ENCODE measurements around the gene AP1M1.

AP1M1 gene

GRCh38 chr19:16208847-16209665 lies 11.3 kb downstream of the AP1M1 start:
- no peak for DNase-seq

GRCh38 chr19:16210168-16210567 lies 12.5 kb downstream of the AP1M1 start:
- no peak for DNase-seq

DNA sequence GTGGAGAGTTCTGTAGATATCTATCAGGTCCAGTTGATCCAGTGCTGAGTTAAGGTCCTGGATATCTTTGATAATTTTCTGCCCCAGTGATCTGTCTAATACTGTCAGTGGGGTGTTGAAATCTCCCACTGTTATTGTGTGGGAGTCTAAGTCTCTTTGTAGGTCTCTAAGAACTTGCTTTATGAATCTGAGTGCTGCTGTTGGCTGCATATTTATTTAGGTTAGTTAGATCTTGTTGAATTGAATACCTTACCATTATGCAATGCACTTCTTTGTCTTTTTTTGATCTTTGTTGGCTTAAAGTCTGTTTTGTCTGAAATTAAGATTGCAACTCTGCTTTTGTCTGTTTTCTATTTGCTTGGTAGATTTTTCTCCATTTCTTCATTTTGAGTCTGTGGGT lies 15.4 kb downstream of the AP1M1 start:
- DNase-seq, result no peak

DNA sequence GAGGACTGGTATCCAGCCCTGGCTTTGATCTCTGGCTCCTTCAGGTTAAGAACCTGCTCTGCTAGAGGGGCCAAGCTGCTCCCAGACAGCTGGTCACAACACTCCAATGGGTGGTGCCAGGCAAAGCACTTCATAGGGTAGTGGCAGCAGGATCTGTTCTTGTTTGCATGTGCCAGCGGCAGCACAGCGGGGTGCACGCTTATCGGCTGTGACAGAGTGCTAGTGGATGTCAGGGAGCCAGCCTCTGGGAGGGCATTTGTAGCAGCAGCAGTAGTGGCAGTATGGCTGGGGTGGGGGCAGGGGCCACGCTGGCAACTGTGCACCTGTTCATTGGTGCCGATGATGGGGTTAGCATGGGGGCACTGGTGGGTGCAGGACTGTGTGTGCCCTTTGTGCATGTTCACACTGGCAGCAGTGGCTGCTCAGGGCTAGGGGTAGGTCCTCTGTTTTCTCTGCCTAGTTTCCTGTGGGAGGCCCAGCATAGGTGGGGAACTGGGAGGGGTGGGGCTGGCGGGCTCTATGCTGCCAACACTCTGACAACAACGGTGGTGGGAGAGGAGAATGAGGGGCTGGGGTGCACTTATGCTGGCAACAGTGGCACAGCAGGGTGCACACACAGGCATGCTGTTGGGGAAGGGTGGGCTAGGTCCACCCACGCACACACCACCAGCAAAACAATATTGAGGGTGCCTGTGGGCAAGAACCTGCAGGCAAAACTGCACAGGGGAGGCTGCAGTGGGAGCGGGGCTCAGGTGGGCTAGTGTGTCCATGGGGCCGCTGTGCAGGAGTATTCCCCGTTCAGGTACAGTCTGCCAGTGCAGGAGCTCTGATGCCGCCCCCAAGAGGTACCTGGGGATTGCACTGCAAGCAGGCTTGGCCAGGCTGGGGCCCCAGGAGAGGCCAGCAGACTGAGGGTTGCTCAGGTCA lies 19.3 kb downstream of the AP1M1 start:
- DNase-seq, result no peak

DNA sequence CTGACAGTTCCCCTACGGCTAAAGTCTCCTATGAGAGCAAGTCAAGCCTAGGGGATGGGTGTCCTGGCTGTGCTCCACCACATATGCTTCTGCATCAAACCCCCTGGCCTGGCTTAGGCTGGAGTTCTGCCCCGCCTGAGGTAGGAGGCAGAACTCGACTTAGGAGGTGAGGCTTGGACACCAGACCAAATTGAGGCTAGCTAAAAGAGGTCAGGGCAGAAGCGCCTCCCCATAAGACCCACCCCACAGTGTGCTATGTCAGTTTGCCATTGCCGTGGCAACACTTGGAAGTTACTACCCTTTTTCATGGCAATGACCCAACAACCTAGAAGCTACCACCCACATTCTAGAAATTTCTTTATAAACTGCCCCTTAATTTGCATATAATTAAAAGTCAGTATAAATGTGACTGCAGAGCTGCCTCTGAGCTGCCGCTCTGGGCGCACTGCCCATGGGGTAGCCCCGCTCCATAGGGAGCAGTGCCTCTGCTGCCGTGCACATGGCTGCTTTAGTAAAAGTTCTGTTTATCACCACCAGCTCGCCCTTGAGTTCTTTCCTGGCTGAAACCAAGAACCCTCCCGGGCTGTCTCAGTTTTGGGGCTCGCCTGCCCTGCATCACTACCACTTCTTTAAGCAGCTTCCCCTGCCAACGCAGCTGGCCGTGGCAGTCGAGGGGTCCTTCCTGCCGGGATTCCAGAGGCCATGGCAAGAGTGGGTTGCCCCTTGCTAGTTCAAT lies 20.2 kb downstream of the AP1M1 start:
- no peak for DNase-seq

DNA sequence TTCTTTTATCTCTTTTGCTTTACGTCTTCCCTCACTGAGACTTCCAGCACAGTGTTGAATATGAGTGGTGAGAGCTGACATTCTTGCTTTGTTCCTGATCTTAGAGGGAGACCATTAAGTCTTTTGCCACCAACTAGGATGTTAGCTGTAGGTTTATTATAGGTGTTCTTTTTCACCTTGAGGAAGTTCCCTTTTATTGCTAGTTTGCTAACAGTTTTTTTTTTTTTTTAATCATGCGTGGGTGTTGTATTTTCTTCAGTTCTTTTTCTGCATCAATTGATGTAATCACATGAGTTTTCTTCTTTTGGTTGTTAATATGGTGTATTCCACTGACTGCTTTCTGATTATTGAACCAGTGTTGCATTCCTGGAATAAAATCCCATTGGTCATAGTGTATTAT lies 21.1 kb downstream of the AP1M1 start:
- no peak for DNase-seq

DNA sequence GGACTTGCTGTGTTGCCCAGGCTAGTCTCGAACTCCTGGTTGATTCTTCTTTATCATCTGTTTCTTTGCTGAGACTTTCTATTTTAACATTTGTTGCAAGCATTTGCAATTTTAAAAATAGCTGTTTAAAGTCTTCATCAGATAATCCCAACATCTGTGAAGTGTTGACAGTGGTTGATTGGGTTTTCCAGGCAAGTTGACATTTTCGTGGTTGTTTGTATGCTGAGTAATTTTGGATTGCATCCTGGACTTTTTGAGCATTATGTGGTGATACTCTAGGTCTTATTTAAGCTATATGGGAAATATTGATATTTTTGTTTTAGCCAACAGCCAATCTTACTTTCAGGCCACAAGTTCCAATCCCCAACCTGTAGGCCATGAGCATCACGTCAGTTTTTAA lies 25.1 kb downstream of the AP1M1 start:
- DNase-seq, result no peak

GRCh38 chr19:16223746-16224145 lies 26.0 kb downstream of the AP1M1 start:
- no peak for DNase-seq

DNA sequence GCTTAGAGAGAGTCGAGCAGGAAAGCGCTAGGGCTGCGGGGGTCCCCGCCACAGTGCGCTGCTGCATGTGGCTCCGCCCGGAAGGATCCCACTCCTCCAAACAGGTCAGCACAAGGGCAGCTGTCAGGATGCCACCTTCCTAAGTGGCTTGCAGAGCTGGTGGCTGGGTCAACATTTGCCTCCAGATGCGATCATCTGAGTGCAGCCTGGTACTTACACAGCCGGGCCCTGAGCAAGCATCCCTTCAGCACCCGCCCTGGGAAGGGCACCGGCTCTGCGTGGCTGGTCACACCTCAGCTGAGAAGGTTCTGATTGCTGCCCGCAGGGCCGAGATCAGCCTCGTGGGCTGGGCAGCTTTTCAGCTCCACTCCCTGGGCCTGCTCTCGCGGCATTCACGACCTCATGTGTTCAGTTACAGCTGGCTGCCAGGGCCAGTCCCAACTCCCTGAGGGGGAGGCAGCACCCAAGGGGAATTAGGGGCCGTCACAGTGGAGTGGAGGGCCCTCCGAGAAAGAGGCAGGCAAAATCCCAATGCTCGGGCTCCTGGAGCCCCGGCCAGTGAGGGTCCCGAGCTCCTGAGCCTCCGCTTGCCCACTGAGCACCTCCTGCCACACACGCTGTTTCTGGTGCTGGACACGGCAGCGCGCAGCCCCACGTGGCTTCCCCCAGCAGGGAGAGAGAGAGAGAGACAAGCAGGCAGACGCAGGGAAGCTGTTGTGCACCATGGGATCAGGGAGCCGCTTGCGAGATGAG lies 26.8 kb downstream of the AP1M1 start:
- no peak for DNase-seq

- DNase-seq, result no peak
Measured at GRCh38 chr19:16225279-16226183, 27.8 kb downstream of the AP1M1 start.

DNA sequence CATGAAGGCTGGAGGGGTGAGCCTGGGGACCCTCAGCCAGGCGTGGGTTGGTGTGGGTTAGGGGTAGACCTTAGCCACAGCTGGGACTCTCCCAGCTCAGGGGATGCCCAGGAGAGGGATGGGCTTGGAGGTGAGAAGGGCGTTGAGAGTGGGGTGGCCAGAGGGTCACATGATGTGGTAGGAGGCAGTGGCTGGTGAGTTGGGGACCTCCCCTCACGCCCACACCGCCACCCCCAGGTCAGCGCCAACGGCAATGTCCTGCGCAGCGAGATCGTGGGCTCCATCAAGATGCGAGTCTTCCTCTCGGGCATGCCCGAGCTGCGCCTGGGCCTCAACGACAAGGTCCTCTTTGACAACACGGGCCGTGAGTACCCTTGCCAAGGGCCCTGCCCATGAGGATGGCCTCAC lies 28.5 kb downstream of the AP1M1 start:
- no peak for DNase-seq

DNA sequence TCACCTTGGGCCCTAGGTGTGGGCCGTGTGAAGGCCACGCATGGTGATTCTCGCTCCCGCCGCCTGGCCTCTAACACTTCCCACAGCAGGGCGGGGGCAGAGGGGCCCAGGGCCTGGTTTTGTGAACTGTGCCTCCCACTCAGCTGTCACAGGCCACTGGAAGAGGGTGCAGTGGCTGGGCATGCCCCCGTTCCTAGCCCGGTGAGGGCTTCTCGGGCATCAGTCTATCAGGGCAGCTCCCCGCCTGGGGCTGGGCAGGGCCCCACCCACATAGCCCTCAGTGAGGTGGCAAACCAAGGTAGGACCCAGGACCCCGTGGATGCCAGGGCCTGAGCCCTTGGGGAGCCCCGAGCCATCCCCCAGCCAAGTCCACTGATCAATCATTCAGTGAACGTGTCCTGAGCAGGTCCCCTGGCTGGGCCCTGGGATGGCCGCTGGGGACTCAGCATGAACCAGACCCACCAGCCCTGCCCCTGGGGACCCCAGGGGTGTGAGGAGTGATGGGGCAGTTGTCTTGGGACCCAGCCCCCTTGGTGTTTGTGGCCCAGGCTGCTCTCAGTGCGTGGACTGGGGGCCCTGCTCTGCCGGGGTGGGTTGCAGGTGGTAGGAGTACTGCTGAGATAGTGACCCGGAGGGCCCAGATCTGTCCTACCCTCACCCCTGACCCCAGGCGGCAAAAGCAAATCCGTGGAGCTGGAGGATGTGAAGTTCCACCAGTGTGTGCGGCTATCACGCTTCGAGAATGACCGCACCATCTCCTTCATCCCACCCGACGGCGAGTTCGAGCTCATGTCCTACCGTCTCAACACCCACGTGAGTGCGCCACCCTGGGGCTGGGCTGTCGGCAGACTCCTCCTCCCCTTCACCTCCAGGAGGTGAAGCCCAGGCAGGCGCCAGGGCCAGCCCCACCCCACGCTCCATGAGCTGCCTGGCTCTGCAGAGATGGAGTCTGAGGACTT lies 29.4 kb downstream of the AP1M1 start:
- no peak for DNase-seq

- DNase-seq, result no peak
Measured at GRCh38 chr19:16227837-16228636, 30.3 kb downstream of the AP1M1 start.

DNA sequence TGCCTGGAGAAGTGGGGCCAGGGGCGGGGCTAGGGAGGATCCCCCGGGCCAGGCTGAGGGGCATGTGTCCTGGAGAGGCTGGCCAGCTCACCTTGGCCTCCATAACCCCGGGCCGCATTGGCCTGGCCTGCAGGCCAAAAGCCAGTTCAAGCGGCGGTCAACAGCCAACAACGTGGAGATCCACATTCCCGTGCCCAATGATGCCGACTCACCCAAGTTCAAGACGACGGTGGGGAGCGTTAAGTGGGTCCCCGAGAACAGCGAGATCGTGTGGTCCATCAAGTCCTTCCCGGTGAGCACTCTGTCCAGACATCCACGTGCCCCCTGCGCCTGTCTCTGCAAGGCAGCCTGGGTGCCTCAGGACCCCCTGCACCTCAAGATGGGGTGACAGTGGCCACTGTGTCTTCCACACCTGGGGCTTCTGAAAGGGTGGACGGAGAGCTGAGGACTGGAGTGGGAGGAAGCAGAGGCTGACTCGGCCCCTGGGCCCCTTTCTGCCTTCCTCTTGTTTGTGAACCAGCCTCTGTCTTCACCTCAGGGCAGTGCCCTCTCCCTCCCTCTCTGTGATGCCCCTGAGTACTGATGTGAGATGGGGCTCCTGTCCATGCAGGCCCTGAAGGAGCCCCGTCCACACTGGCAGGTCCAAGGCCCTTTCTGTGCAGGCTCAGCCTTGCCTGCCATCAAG lies 31.1 kb downstream of the AP1M1 start:
- no peak for DNase-seq

GRCh38 chr19:16229322-16229641 lies 31.6 kb downstream of the AP1M1 start:
- DNase-seq, result no peak

DNA sequence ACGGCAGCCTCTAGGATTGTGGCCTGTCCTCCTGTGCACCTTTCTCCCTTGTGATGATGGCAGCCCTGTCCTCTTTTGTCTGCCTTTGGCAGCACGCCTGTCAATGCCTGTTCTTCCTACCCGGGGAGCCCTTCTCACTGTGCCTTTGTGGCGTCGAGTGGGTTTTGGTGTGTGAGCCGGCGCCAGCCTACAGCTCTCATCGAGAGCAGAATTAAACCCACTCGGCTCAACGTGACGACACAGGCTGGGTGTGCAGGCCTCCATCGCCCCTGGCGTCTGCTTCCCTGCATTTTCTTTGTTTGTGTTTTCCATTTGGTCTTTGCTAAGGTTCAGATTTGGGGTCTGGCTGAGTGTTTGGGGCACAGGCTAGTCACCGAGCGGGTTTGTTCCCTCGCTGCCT lies 34.4 kb downstream of the AP1M1 start:
- DNase-seq, result no peak

GRCh38 chr19:16232568-16232967 lies 34.9 kb downstream of the AP1M1 start:
- no peak for DNase-seq

DNA sequence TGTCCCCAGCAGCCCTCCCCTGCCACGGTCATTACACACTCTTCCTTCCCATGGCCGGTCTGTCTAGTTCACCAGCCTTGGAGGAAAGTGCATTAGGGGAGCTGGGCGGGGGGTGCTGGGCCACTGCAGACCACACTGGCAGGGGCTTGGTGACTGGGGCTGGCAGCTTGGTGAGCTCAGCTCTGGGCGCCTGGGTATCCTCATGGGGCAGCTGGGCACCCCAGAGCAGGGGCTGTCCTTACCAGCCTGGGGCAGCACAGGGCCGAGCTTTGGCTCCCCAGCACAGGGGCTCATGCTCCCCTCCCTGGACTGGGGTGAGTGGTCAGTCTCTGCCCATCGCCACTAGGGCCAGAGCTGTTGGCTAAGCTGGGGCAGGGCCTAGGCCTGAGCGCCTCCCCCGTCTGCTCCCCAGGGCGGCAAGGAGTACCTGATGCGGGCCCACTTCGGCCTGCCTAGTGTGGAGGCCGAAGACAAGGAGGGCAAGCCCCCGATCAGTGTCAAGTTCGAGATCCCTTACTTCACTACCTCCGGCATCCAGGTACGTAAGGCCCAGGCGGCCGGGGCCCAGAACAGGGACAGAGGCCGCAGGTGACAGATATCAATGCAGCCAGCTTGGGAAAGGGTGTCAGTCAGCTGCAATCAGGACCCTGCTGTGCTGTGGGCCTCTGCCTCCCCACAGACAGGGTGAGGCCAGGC lies 35.5 kb downstream of the AP1M1 start:
- DNase-seq, result no peak
